A673 (cell line): ENCODE data around the gene RPS27A. TPM values are rescaled to one million over a fixed set of nuclear protein-coding genes. Genes with fewer than 3 reads are reported as not detected.

ENCODE experiments used
- BruUV-seq: library from RNA; stranded (reverse); fragments of 400-500 nt; replicated peaks from 2 replicates; lab custom pipeline; 2021; lab: Mats Ljungman, UMichigan
- CTCF ChIA-PET: fragments of 300-600 bp; sonication (Branson Sonifier 250); formaldehyde crosslinking; loops from one replicate; lab custom pipeline; 2022; ENCODE audit warnings: antibody characterized with exemption; lab: Charles Lee
- POLR2A ChIA-PET: fragments of 300-600 bp; sonication (Branson Sonifier 250); formaldehyde crosslinking; loops from one replicate; lab custom pipeline; 2022; ENCODE audit warnings: antibody characterized with exemption; ENCODE audit not compliant: low non-redundant PET; lab: Charles Lee
- DNase-seq: peaks from one replicate; pipeline ENCODE4 v3.0.0-alpha.2; 2015; ENCODE audit warnings: low spot score
- H3K27ac ChIP-seq: fragments of 200-600 bp; sonication (generic); 2 replicates; pipeline ENCODE4 v1.5.1; 2016; ENCODE audit warnings: mixed run types, low read depth, mild to moderate bottlenecking, mixed read lengths, antibody characterized with exemption, low read length; ENCODE audit not compliant: poor library complexity, severe bottlenecking
- H3K27me3 ChIP-seq: fragments of 200-600 bp; sonication (generic); replicated peaks from 2 replicates; pipeline ENCODE4 v1.6.1; 2017; ENCODE audit warnings: mixed run types, low read depth, mild to moderate bottlenecking, mixed read lengths, antibody characterized with exemption, low read length; ENCODE audit not compliant: insufficient read depth, poor library complexity
- H3K36me3 ChIP-seq: fragments of 200-600 bp; sonication (generic); 2 replicates; pipeline ENCODE4 v1.6.1; 2016; ENCODE audit warnings: mixed run types, mild to moderate bottlenecking, mixed read lengths, antibody characterized with exemption, low read length; ENCODE audit not compliant: insufficient read depth, poor library complexity, severe bottlenecking
- H3K4me1 ChIP-seq: fragments of 200-600 bp; sonication (generic); 2 replicates; pipeline ENCODE4 v1.6.1; 2017; ENCODE audit warnings: mixed run types, mild to moderate bottlenecking, mixed read lengths, antibody characterized with exemption, low read length; ENCODE audit not compliant: insufficient read depth, poor library complexity, severe bottlenecking
- H3K4me3 ChIP-seq: fragments of 200-600 bp; sonication (generic); 2 replicates; pipeline ENCODE4 v1.5.1; 2016; ENCODE audit warnings: low read depth, mixed run types, mild to moderate bottlenecking, mixed read lengths, low read length; ENCODE audit not compliant: poor library complexity, severe bottlenecking
- H3K9me3 ChIP-seq: fragments of 200-600 bp; sonication (generic); 2 replicates; pipeline ENCODE4 v1.6.1; 2016; ENCODE audit warnings: mixed run types, low read depth, mild to moderate bottlenecking, mixed read lengths, antibody characterized with exemption, low read length; ENCODE audit not compliant: poor library complexity, severe bottlenecking
- CTCF ChIP-seq: fragments of 300-800, 200-600 bp; sonication (generic); conservative IDR thresholded peaks from 2 replicates; pipeline ENCODE4 v1.5.1; 2017; ENCODE audit warnings: low read depth, mild to moderate bottlenecking, antibody characterized with exemption, low read length, moderate library complexity, mixed read lengths
- EZH2 ChIP-seq: fragments of 200-600 bp; sonication (generic); IDR thresholded peaks from 2 replicates; pipeline ENCODE4 v1.6.1; 2017; ENCODE audit warnings: borderline replicate concordance, low read depth, mild to moderate bottlenecking, mixed read lengths, antibody characterized with exemption, low read length; ENCODE audit not compliant: poor library complexity, severe bottlenecking
- intact Hi-C: fragments of 100-400 bp; cut with micrococcal nuclease; formaldehyde crosslinking; loops from one replicate; pipeline ENCODE4 v1.10.0; 2022; ENCODE audit not compliant: unreplicated experiment
- total RNA-seq: library from RNA; stranded (reverse); gene quantifications from 2 replicates; pipeline ENCODE4 v1.2.3, GENCODE V29; 2021

RPS27A gene
- total RNA-seq, 1 experiment from 2014 or later: 928 TPM

- DNase-seq: no peak
- H3K27me3 ChIP-seq: no peaks in the 10 kb centered on the region
- no TSS peak for BruUV-seq
- peaks cover 8% of the 10 kb centered on the region for H3K36me3 ChIP-seq
- TF ChIP-seq CTCF (no peak), EZH2 (no peak)
- peaks cover 11% of the 10 kb centered on the region for H3K4me1 ChIP-seq
- intact Hi-C loops: no loop called here
- POLR2A ChIA-PET: no interaction called here
- H3K27ac ChIP-seq: no peak overlapping the region
- CTCF ChIA-PET: no interaction called here
- H3K4me3 ChIP-seq: no peak overlapping the region
- no peaks in the 10 kb centered on the region for H3K9me3 ChIP-seq
These were observed 3.3 kb upstream of the RPS27A start for GRCh38 chr2:55229221-55229620.

GRCh38 chr2:55230551-55230950 lies 1.9 kb upstream of the RPS27A start:
- H3K36me3 ChIP-seq: peaks cover 22% of the 10 kb centered on the region
- H3K9me3 ChIP-seq: no peaks in the 10 kb centered on the region
- H3K27ac ChIP-seq: no peak overlapping the region
- no peaks in the 10 kb centered on the region for H3K27me3 ChIP-seq
- no peak overlapping the region for H3K4me3 ChIP-seq
- POLR2A ChIA-PET: interaction anchor here (0.7 kb wide), 1 partner anchor 154 kb away, joined by 3 read pairs; no protein-coding TSS in a partner anchor
- intact Hi-C loops: no loop called here
- H3K4me1 ChIP-seq: peaks cover 22% of the 10 kb centered on the region
- CTCF ChIA-PET: no interaction called here
- no peak for TF ChIP-seq EZH2
- no peak for TF ChIP-seq CTCF
- no TSS peak for BruUV-seq
- DNase-seq: no peak

DNA sequence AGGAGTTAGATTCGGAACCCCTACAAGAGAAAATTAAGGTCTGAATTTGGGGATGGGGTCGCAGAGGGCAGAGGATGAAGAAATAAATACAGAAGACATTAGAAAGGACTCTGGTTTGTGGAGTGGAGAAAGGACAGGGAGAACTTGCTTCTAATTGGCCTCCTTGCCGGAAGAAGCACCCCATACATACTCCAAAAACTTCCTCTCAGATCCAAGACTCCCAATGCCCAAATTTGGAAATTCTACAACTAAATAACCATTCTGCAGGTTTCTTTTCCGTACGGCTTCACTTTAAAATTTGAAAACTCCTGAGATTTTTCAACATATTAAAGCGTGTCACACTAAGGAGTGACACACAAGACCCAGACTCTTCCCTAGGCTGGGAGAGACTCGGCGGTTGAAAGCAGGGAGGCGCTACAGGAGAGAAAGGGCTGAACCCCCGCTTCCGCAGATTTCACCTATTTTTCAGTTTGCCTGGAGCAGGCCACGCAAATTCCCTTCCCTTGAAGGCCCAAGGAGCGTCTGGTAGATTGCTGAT lies 873 bp upstream of the RPS27A start:
- intact Hi-C loops: loop anchor here (1.0 to 2.0 kb wide), 3 partner anchors 181 to 386 kb away; partner anchors contain the start of genes CCDC88A, PPP4R3B and RTN4
- Histone ChIP-seq H3K4me3 (peak overlapping the region; percentile 85), H3K27ac (peak overlapping the region; percentile 98), H3K4me1 (peaks cover 22% of the 10 kb centered on the region), H3K9me3 (no peaks in the 10 kb centered on the region), H3K27me3 (no peaks in the 10 kb centered on the region), H3K36me3 (peaks cover 32% of the 10 kb centered on the region)
- BruUV-seq: TSS peak; percentile 71
- no peak for TF ChIP-seq CTCF
- no peak for TF ChIP-seq EZH2
- CTCF ChIA-PET: no interaction called here
- no peak for DNase-seq
- POLR2A ChIA-PET: no interaction called here
